GM23338 (cell line): Measurements from ENCODE around the gene KRT33B.

Experiments
- CREB1 ChIP-seq: fragments of 250-450 bp; sonication (Bioruptor Pico); IDR thresholded peaks from 2 replicates; pipeline ENCODE4 v1.5.0; 2020; ENCODE audit warnings: low read depth, mild to moderate bottlenecking, moderate library complexity
- EZH2 ChIP-seq: fragments of 200-600 bp; sonication (generic); IDR thresholded peaks from one replicate; pipeline ENCODE4 v1.8.0; 2017; ENCODE audit warnings: antibody characterized with exemption, mild to moderate bottlenecking, low read depth; ENCODE audit not compliant: unreplicated experiment
- EZH2phosphoT487 ChIP-seq: fragments of 200-600 bp; sonication (generic); IDR thresholded peaks from one replicate; pipeline ENCODE4 v1.8.1; 2018; ENCODE audit warnings: antibody characterized with exemption; ENCODE audit not compliant: unreplicated experiment
- JUNB ChIP-seq: IDR thresholded peaks from one replicate; pipeline ENCODE4 v1.6.1; 2016; ENCODE audit warnings: antibody characterized with exemption; ENCODE audit not compliant: unreplicated experiment
- POLR2AphosphoS5 ChIP-seq: IDR thresholded peaks from 2 replicates; pipeline ENCODE4 v1.6.1; 2016; ENCODE audit warnings: antibody characterized with exemption, low read depth
- TF ChIP-seq, protein P1 (sequence below), 2 experiments: fragments of 200-600 bp in 1 of 2; sonication (generic) in 1 of 2; conservative IDR thresholded peaks; 2 replicates each; pipeline versions ENCODE4 v1.5.1 to v1.6.1; 2016 to 2017; ENCODE audit warnings: antibody characterized with exemption in 2 of 2, low read depth in 2 of 2, mild to moderate bottlenecking in 2 of 2, moderate library complexity in 1 of 2
- TF ChIP-seq, protein P2 (sequence below): IDR thresholded peaks from one replicate; pipeline ENCODE4 v1.6.1; 2018; ENCODE audit warnings: antibody characterized with exemption; ENCODE audit not compliant: unreplicated experiment

DNA sequence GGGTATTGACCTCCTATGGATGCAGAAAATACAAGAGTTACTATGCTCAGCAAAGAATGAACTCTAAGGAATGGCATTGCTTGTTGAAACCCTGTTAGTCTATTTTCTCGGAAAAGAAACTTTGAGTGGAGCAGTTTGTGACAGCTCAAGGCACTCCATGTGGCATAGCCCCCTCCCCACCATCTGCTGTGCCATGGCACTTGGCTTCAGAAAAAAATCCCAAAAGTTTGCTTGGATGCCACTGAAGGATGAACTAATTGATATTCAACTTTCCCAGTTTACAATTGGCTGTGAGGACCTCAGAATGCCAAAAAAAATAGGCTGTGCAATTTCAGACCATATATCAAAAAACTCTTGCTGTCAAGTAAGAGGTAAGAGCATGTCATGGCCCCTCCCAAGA is 26.0 kb upstream of the KRT33B start:
- TF ChIP-seq, protein P1, sequence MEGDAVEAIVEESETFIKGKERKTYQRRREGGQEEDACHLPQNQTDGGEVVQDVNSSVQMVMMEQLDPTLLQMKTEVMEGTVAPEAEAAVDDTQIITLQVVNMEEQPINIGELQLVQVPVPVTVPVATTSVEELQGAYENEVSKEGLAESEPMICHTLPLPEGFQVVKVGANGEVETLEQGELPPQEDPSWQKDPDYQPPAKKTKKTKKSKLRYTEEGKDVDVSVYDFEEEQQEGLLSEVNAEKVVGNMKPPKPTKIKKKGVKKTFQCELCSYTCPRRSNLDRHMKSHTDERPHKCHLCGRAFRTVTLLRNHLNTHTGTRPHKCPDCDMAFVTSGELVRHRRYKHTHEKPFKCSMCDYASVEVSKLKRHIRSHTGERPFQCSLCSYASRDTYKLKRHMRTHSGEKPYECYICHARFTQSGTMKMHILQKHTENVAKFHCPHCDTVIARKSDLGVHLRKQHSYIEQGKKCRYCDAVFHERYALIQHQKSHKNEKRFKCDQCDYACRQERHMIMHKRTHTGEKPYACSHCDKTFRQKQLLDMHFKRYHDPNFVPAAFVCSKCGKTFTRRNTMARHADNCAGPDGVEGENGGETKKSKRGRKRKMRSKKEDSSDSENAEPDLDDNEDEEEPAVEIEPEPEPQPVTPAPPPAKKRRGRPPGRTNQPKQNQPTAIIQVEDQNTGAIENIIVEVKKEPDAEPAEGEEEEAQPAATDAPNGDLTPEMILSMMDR (conservative IDR thresholded peaks at IDR 0.05; ENCODE audit: low read depth in 2 of 2), result no peak
- no peak for TF ChIP-seq CREB1
- TF ChIP-seq JUNB, result no peak
- no peak for TF ChIP-seq POLR2AphosphoS5
- no peak for TF ChIP-seq EZH2phosphoT487
- TF ChIP-seq EZH2, result no peak
- TF ChIP-seq, protein P2, sequence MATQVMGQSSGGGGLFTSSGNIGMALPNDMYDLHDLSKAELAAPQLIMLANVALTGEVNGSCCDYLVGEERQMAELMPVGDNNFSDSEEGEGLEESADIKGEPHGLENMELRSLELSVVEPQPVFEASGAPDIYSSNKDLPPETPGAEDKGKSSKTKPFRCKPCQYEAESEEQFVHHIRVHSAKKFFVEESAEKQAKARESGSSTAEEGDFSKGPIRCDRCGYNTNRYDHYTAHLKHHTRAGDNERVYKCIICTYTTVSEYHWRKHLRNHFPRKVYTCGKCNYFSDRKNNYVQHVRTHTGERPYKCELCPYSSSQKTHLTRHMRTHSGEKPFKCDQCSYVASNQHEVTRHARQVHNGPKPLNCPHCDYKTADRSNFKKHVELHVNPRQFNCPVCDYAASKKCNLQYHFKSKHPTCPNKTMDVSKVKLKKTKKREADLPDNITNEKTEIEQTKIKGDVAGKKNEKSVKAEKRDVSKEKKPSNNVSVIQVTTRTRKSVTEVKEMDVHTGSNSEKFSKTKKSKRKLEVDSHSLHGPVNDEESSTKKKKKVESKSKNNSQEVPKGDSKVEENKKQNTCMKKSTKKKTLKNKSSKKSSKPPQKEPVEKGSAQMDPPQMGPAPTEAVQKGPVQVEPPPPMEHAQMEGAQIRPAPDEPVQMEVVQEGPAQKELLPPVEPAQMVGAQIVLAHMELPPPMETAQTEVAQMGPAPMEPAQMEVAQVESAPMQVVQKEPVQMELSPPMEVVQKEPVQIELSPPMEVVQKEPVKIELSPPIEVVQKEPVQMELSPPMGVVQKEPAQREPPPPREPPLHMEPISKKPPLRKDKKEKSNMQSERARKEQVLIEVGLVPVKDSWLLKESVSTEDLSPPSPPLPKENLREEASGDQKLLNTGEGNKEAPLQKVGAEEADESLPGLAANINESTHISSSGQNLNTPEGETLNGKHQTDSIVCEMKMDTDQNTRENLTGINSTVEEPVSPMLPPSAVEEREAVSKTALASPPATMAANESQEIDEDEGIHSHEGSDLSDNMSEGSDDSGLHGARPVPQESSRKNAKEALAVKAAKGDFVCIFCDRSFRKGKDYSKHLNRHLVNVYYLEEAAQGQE, result no peak
